GM06990 (cell line): ENCODE results near the gene HDAC4.

Experiments used
- DNase-seq: peaks from one replicate; pipeline ENCODE4 v3.0.0-alpha.2; 2011; ENCODE audit not compliant: insufficient read length; ENCODE audit errors: extremely low read depth
- H3K27me3 ChIP-seq: replicated peaks from 2 replicates; pipeline ENCODE4 v1.6.0; 2011; ENCODE audit warnings: low read length; ENCODE audit not compliant: control insufficient read depth, insufficient read depth
- H3K36me3 ChIP-seq: 2 replicates; pipeline ENCODE4 v1.5.1; 2011; ENCODE audit warnings: low read length; ENCODE audit not compliant: control insufficient read depth, insufficient read depth
- H3K4me3 ChIP-seq: replicated peaks from 2 replicates; pipeline ENCODE4 v1.5.1; 2011; ENCODE audit warnings: low read depth, mild to moderate bottlenecking, control low read depth, low read length
- CTCF ChIP-seq: IDR thresholded peaks from 2 replicates; pipeline ENCODE4 v1.5.1; 2011; ENCODE audit warnings: low read length, control low read depth, mild to moderate bottlenecking, inconsistent platforms; ENCODE audit not compliant: insufficient read depth, poor library complexity, severe bottlenecking

Gene HDAC4

GRCh38 chr2:239118264-239118663 is 282.6 kb downstream of the HDAC4 start:
- no peak for DNase-seq
- Histone ChIP-seq H3K36me3 (no peaks in the 10 kb centered on the region), H3K4me3 (no peak overlapping the region), H3K27me3 (no peaks in the 10 kb centered on the region)
- no peak for TF ChIP-seq CTCF

- H3K36me3 ChIP-seq: no peaks in the 10 kb centered on the region
- DNase-seq: no peak
- H3K27me3 ChIP-seq: no peaks in the 10 kb centered on the region
- no peak overlapping the region for H3K4me3 ChIP-seq
- no peak for TF ChIP-seq CTCF
These were observed 283.0 kb downstream of the HDAC4 start for GRCh38 chr2:239117831-239118230.

GRCh38 chr2:239116456-239117246 is 284.2 kb downstream of the HDAC4 start:
- H3K4me3 ChIP-seq: no peak overlapping the region
- no peak for TF ChIP-seq CTCF
- no peaks in the 10 kb centered on the region for H3K36me3 ChIP-seq
- no peak for DNase-seq
- no peaks in the 10 kb centered on the region for H3K27me3 ChIP-seq

GRCh38 chr2:239115616-239116015 is 285.2 kb downstream of the HDAC4 start:
- Histone ChIP-seq H3K36me3 (no peaks in the 10 kb centered on the region), H3K27me3 (no peaks in the 10 kb centered on the region), H3K4me3 (no peak overlapping the region)
- TF ChIP-seq CTCF: no peak
- DNase-seq: no peak

GRCh38 chr2:239114616-239115265 is 286.1 kb downstream of the HDAC4 start:
- no peak for DNase-seq
- no peaks in the 10 kb centered on the region for H3K36me3 ChIP-seq
- H3K27me3 ChIP-seq: no peaks in the 10 kb centered on the region
- no peak for TF ChIP-seq CTCF
- no peak overlapping the region for H3K4me3 ChIP-seq

- no peak for TF ChIP-seq CTCF
- no peak for DNase-seq
These were observed 286.7 kb downstream of the HDAC4 start for GRCh38 chr2:239114119-239114581.

More at GRCh38 chr2:239114119-239114581, 286.7 kb downstream of the HDAC4 start:
- Histone ChIP-seq H3K36me3 (no peaks in the 10 kb centered on the region), H3K4me3 (no peak overlapping the region), H3K27me3 (no peaks in the 10 kb centered on the region)
